CD4-positive, alpha-beta T cell treated with Interleukin-15 for 1 hour (primary cell): ENCODE measurements around the gene POMGNT2.

Source experiments
- DNase-seq: peaks from one replicate; pipeline ENCODE4 v3.0.0-alpha.2; 2020

The POMGNT2 gene

GRCh38 chr3:43102773-43103480 lies 3.0 kb downstream of the POMGNT2 start:
- DNase-seq = no peak

GRCh38 chr3:43098761-43099160 lies 7.1 kb downstream of the POMGNT2 start:
- DNase-seq = no peak

GRCh38 chr3:43097400-43098080 lies 8.3 kb downstream of the POMGNT2 start:
- DNase-seq = no peak

GRCh38 chr3:43096761-43097160 lies 9.1 kb downstream of the POMGNT2 start:
- no peak for DNase-seq

GRCh38 chr3:43095370-43095769 lies 10.5 kb downstream of the POMGNT2 start:
- no peak for DNase-seq

GRCh38 chr3:43094851-43095250 lies 11.0 kb downstream of the POMGNT2 start:
- DNase-seq = no peak

GRCh38 chr3:43094381-43094780 lies 11.5 kb downstream of the POMGNT2 start:
- DNase-seq = no peak

GRCh38 chr3:43093974-43094373 lies 11.9 kb downstream of the POMGNT2 start:
- no peak for DNase-seq

GRCh38 chr3:43093006-43093405 lies 12.9 kb downstream of the POMGNT2 start:
- no peak for DNase-seq

- no peak for DNase-seq
Measured at GRCh38 chr3:43091481-43091880, 14.4 kb downstream of the POMGNT2 start.

GRCh38 chr3:43090238-43090637 lies 15.6 kb downstream of the POMGNT2 start:
- no peak for DNase-seq

GRCh38 chr3:43089081-43089480 lies 16.8 kb downstream of the POMGNT2 start:
- DNase-seq = no peak

GRCh38 chr3:43087249-43087776 lies 18.6 kb downstream of the POMGNT2 start:
- DNase-seq = no peak

GRCh38 chr3:43086460-43087165 lies 19.3 kb downstream of the POMGNT2 start:
- no peak for DNase-seq

GRCh38 chr3:43082457-43082856 lies 23.4 kb downstream of the POMGNT2 start:
- no peak for DNase-seq

- no peak for DNase-seq
Measured at GRCh38 chr3:43081796-43082195, 24.1 kb downstream of the POMGNT2 start.

- DNase-seq = no peak
Measured at GRCh38 chr3:43080726-43081568, 24.9 kb downstream of the POMGNT2 start.

GRCh38 chr3:43079536-43080332 lies 26.1 kb downstream of the POMGNT2 start:
- no peak for DNase-seq

GRCh38 chr3:43077707-43078106 lies 28.2 kb downstream of the POMGNT2 start:
- DNase-seq = no peak

- no peak for DNase-seq
Measured at GRCh38 chr3:43077261-43077660, 28.6 kb downstream of the POMGNT2 start.

GRCh38 chr3:43076857-43077256 lies 29.0 kb downstream of the POMGNT2 start:
- no peak for DNase-seq
